Stimulated activated CD8-positive, alpha-beta memory T cell treated with anti-CD3 and anti-CD28 coated beads, Interleukin-4, amount 100 ng/mL, for 1 hour (primary cell): ENCODE data around the gene FCER1G.
"Not testable (repeated sequence)": the region's sequence is repeated elsewhere in the genome, so short reads cannot be mapped to it uniquely, and the experiment has no call there.

Experiments used
- DNase-seq, 2 donors: peaks; one replicate each; pipeline ENCODE4 v3.0.0-alpha.2; 2020; ENCODE audit warnings: low read depth in 2 of 2, low spot score in 1 of 2

FCER1G gene

GRCh38 chr1:161228032-161228431, 12.9 kb downstream of the FCER1G start:
- no peak for DNase-seq

DNA sequence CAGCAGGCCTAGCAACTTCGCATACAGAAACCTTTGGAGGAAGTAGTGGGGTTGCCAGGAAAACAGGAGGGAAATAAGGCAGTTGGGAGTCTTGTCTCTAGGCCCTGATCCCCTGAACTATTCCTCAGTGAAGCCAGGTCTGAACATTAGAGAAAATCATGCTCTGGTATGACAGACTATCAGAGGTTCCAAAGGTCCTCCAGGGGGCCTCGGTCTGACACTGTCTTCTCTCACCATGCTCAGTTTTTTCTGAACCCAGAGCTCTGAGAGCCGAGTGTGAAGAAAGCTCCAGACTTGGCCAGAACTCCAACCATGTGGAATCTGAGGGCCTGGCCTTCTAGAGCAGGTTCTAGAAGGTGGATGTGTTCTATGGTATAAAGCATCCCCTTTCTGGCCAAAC, 14.8 kb downstream of the FCER1G start:
- DNase-seq: no peak

- no peak for DNase-seq
Observed at GRCh38 chr1:161230762-161231161, 15.7 kb downstream of the FCER1G start.

DNA sequence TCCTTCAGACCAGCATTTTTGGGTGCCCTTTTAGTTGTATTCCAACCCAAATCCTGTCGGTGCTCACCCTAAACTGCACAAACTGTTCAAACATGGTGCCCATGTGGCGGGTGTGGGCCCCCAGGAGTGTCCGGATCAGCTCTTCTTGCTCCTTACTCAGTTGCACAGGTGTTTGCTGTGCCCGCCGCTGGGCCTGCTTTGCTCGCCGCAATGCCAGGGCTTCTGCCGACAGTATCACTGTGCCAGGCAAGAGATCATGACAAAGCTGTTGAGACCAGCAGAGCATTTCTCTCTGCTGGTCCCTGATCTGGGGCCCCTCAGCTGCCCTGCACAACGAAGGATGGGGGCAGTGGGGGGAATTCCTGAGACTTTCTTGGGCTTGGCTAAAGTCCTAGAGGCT, 18.0 kb downstream of the FCER1G start:
- DNase-seq: no peak

DNA sequence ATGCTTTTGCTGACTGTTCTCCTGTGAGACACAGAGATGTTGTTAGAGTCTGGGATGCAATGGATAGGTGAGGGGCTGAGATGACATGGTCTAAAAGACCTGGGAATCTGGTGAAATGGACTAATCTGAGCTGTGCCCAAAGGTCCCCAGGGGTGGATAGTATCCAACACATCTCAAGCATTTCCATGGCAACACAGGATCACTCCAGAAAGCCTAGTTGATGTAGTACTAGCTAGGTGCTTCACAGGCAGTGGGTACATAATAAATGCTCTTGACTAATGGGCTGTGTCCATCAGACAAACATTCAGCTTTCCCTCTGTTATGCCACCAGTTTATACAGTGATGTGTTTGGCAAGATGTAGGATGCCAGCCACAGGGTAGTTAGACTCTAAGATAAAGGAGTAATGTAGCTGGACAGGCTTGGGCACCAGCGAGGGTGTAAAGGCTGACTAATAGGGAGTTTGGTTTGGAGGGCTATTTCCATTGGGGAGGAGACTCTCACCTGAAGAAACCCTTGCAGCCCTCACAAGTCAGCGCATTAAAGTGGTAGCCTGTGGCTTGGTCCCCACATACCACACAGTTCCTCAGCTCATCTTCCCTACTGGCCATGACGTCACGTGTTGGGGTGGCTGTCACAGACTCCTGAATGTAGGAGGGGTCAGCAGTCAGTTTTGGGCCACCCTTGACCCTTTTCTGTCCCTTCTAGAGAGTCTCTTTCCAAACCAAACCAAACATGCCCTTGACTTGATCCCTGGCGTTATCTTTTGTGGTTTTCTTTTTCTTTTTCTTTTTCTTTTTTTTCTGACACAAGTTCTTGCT, 21.1 kb downstream of the FCER1G start:
- no peak for DNase-seq

- DNase-seq: no peak
Observed at GRCh38 chr1:161238039-161238473, 23.0 kb downstream of the FCER1G start, which contains the start of gene NR1I3. Gene NR1I3, minus strand, starts transcription at chr1:161238203. Its CDS starts 1,638 bp downstream, at chr1:161236565.

DNA sequence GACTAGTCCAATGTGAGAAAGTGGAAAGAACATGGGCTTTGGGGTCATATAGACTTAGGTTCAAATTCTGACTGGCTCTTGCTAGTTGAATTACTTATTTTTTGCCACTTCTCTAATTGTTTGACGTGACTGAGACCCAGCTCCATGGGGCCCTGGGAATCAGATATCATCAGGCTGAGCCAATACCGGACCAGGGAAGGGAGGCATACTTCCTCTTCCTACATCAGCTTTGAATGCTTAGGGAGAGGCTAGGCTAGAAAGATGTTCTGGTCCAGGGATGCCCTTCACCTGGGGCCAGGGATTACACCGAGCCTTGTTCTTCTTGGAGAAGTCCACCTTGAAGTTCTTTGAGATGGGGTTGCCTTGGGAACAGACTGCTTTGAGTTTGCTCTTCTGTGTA, 26.6 kb downstream of the FCER1G start:
- no peak for DNase-seq

- DNase-seq: no peak
Observed at GRCh38 chr1:161242313-161242712, 27.2 kb downstream of the FCER1G start.

DNA sequence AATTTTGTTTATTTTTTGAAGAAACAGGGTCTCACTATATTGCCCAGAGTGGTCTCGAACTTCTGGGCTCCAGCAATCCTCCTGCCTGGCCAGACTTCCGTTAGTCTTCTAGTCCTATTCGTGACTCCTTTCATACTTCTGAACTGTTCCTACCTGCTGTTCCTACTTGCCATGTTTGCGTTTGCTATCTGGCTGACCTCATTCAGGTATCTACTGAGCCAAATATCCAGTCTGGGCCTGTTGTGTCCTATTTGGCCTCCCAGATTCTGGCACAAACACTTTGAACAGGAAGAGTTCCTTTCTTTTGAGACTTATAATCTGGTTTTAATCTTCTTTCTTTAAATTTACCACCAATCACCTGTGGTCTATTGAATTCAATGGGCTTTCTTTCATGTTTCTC, 29.8 kb downstream of the FCER1G start:
- DNase-seq: no peak

DNA sequence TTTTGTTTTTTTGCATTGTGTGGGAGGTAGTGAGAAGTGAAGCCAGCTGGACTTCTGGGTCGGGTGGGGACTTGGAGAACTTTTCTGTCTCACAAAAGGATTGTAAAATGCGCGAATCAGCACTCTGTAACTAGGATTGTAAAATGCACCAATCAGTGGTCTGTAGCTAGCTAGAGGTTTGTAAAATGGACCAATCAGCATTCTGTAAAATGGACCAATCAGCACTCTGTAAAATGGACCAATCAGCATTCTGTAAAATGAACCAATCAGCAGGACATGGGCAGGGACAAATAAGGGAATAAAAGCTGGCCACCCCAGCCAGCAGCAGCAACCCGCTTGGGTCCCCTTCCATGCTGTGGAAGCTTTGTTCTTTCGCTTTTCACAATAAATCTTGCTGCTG, 35.0 kb downstream of the FCER1G start:
- not testable (repeated sequence) for DNase-seq

- DNase-seq: no peak
Observed at GRCh38 chr1:161250829-161251228, 35.7 kb downstream of the FCER1G start.

GRCh38 chr1:161251579-161251978, 36.5 kb downstream of the FCER1G start:
- DNase-seq: no peak

- DNase-seq: not testable (repeated sequence)
Observed at GRCh38 chr1:161255302-161255701, 40.2 kb downstream of the FCER1G start.

DNA sequence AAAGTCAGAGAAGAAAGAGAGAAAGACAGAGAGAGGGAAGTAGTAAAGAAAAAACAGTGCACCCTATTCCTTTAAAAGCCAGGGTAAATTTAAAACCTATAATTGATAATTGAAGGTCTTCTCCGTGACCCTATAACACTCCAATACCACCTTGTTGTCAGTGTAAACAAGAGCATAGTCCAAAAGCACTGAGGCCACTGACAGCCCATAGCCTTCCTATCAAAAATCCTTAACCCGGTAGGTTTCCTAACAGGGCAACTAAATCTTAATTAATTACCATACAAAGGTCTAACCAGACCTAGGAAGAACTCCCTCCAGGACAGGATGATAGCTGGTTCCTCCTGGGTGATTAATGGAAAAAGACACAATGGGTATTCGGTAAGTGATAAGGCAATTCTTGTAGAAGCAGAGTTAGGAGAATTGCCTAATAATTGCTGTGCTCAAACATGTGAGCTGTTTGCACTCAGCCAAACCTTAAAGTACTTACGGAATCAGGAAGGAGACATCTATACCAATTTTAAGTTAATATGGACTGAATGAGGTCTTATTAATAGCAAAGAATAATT, 40.9 kb downstream of the FCER1G start:
- not testable (repeated sequence) for DNase-seq

GRCh38 chr1:161257109-161257508, 42.0 kb downstream of the FCER1G start:
- not testable (repeated sequence) for DNase-seq

DNA sequence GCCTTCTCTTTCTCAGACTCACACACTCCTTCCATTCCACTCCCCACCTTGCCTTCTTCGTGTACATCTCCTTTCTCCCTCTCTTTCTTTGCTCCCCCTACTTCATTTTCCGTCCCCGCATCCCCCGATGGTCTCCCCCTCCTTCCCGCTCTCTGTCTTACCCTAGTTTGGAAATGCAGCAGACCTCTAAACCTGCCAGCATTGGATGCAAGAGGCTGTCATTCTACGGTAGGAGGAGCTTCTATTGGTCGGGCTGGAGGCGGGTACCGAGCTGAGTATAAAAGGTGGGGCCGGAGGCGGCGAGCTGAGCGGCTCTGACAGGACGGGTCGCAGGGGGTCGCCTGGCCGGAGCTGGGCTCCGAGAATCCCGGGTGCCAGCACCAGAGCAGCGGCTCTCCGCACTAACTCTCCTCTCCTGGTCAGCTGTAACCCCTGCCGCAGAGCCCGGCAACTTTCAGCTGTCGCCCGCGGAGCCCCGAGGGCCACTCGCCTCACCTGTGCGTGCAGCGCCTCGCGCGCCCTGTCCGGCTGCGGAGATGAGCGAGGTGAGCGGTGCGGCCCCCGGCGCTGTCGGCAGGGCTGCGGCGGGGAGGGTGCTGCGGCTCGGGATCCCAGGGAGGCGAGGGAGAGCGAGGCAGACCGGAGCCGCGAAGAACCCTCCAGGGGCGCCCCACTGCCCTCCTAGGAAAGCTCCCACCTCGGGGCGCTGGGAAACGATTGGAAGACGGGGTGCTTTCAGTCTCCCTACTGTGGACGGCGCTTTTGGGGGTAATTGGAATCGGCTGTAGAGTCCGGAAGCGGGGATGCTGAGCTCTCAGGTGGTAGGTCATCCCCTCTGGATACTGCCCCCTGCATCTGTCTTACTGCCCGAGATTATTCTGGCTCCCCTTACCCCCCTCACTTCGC, 43.6 kb downstream of the FCER1G start, which contains the start of gene PCP4L1:
Gene PCP4L1, plus strand, starts transcription at position 307 of the 906 bp plus-strand sequence. Its CDS starts 230 bp downstream, at position 537.
- no peak for DNase-seq

DNA sequence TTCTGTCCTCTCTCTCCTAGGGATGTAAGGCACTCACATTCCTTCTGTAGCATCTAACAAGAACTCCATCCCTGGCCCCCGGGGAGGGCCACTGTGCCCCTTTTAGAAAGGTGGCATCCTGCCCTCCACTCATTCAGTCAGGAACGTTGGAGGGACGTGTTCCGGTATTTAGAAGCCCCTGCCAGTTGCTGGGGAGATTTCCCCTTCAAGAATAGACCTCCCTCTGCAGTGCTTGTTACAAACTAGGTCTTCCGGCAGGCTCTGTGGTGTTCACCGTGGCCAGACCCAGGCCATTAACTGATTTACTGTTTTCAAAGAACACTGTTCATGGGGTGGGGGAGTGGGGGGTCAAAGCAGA, 44.2 kb downstream of the FCER1G start:
- DNase-seq: no peak

GRCh38 chr1:161259765-161260164, 44.7 kb downstream of the FCER1G start:
- no peak for DNase-seq

- no peak for DNase-seq
Observed at GRCh38 chr1:161260376-161261260, 45.5 kb downstream of the FCER1G start.
